Measurements from ENCODE around the gene NUP214.

DNA sequence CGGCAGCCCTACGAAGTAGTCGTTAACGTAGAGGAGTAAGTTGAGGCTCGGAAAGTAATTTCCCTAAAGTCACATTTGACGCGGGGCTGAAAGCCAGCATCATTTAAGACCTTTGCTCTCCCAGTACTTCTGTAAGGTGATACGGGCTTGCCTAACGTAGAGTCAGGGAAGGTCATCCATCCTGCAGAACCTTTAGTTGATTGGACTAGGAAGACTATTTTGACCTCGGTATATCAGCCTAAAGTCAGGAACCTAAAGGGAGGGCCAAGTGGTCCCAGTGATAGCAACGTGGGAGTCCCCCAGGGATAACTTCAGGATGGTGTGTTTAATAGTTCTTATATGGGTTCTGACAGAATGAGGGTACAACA, 657 bp downstream of the NUP214 start:
- no peak for TF ChIP-seq MXI1 (conservative IDR thresholded peaks at IDR 0.05; ENCODE audit: poor library complexity, severe bottlenecking)
- TF ChIP-seq, protein P1, sequence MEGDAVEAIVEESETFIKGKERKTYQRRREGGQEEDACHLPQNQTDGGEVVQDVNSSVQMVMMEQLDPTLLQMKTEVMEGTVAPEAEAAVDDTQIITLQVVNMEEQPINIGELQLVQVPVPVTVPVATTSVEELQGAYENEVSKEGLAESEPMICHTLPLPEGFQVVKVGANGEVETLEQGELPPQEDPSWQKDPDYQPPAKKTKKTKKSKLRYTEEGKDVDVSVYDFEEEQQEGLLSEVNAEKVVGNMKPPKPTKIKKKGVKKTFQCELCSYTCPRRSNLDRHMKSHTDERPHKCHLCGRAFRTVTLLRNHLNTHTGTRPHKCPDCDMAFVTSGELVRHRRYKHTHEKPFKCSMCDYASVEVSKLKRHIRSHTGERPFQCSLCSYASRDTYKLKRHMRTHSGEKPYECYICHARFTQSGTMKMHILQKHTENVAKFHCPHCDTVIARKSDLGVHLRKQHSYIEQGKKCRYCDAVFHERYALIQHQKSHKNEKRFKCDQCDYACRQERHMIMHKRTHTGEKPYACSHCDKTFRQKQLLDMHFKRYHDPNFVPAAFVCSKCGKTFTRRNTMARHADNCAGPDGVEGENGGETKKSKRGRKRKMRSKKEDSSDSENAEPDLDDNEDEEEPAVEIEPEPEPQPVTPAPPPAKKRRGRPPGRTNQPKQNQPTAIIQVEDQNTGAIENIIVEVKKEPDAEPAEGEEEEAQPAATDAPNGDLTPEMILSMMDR (IDR thresholded peaks at IDR 0.05; ENCODE audit: poor library complexity, severe bottlenecking), result no peak
- TF ChIP-seq POLR2AphosphoS5 (IDR thresholded peaks at IDR 0.05), result no peak
- TF ChIP-seq TAF1 (IDR thresholded peaks at IDR 0.05; ENCODE audit: low read depth), result no peak
- TF ChIP-seq EZH2 (IDR thresholded peaks at IDR 0.05; ENCODE audit: borderline replicate concordance, insufficient read depth, low read length, poor library complexity, severe bottlenecking), result no peak
- TF ChIP-seq SMC3 (conservative IDR thresholded peaks at IDR 0.05; ENCODE audit: poor library complexity), result no peak
